Measurements from ENCODE around the gene MICALL1.

MICALL1 gene

GRCh38 chr22:37894939-37895670, 11.0 kb upstream of the MICALL1 start:
- Histone ChIP-seq H3K27me3 (ENCODE audit: insufficient read depth, low read length) (no peaks in the 10 kb centered on the region), H3K4me3 (ENCODE audit: low read length) (no peak overlapping the region), H3K9me3 (ENCODE audit: low read length) (no peaks in the 10 kb centered on the region), H3K36me3 (ENCODE audit: insufficient read depth, low read length) (peaks cover 20% of the 10 kb centered on the region), H3K4me1 (ENCODE audit: insufficient read depth, low read length) (peaks cover 14% of the 10 kb centered on the region), H2AFZ (ENCODE audit: low read depth, low read length) (no peak overlapping the region)

- Histone ChIP-seq H3K27me3 (ENCODE audit: insufficient read depth, low read length) (no peaks in the 10 kb centered on the region), H3K9me3 (ENCODE audit: low read length) (no peaks in the 10 kb centered on the region), H3K4me3 (ENCODE audit: low read length) (no peak overlapping the region), H3K4me1 (ENCODE audit: insufficient read depth, low read length) (peaks cover 14% of the 10 kb centered on the region), H3K36me3 (ENCODE audit: insufficient read depth, low read length) (peaks cover 14% of the 10 kb centered on the region), H2AFZ (ENCODE audit: low read depth, low read length) (no peak overlapping the region)
These were observed 9.9 kb upstream of the MICALL1 start for GRCh38 chr22:37896181-37896592.

- Histone ChIP-seq H3K4me3 (ENCODE audit: low read length) (no peak overlapping the region), H3K36me3 (ENCODE audit: insufficient read depth, low read length) (peaks cover 9% of the 10 kb centered on the region), H3K9me3 (ENCODE audit: low read length) (no peaks in the 10 kb centered on the region), H3K4me1 (ENCODE audit: insufficient read depth, low read length) (peaks cover 14% of the 10 kb centered on the region), H2AFZ (ENCODE audit: low read depth, low read length) (no peak overlapping the region), H3K27me3 (ENCODE audit: insufficient read depth, low read length) (no peaks in the 10 kb centered on the region)
These were observed 9.2 kb upstream of the MICALL1 start for GRCh38 chr22:37896939-37897338.

GRCh38 chr22:37897807-37898206, 8.3 kb upstream of the MICALL1 start:
- Histone ChIP-seq H3K27me3 (ENCODE audit: insufficient read depth, low read length) (no peaks in the 10 kb centered on the region), H3K4me3 (ENCODE audit: low read length) (no peak overlapping the region), H3K9me3 (ENCODE audit: low read length) (no peaks in the 10 kb centered on the region), H3K36me3 (ENCODE audit: insufficient read depth, low read length) (peaks cover 2% of the 10 kb centered on the region), H2AFZ (ENCODE audit: low read depth, low read length) (no peak overlapping the region), H3K4me1 (ENCODE audit: insufficient read depth, low read length) (peaks cover 14% of the 10 kb centered on the region)

- no peaks in the 10 kb centered on the region for H3K27me3 ChIP-seq (ENCODE audit: insufficient read depth, low read length)
- no peak overlapping the region for H2AFZ ChIP-seq (ENCODE audit: low read depth, low read length)
- H3K36me3 ChIP-seq (ENCODE audit: insufficient read depth, low read length): no peaks in the 10 kb centered on the region
- H3K4me1 ChIP-seq (ENCODE audit: insufficient read depth, low read length): peaks cover 14% of the 10 kb centered on the region
- no peaks in the 10 kb centered on the region for H3K9me3 ChIP-seq (ENCODE audit: low read length)
- no peak overlapping the region for H3K4me3 ChIP-seq (ENCODE audit: low read length)
These were observed 7.5 kb upstream of the MICALL1 start for GRCh38 chr22:37898441-37899181.

GRCh38 chr22:37904572-37905533, 1.2 kb upstream of the MICALL1 start:
- Histone ChIP-seq H3K36me3 (ENCODE audit: insufficient read depth, low read length) (no peaks in the 10 kb centered on the region), H2AFZ (ENCODE audit: low read depth, low read length) (no peak overlapping the region), H3K4me1 (ENCODE audit: insufficient read depth, low read length) (peaks cover 15% of the 10 kb centered on the region), H3K27me3 (ENCODE audit: insufficient read depth, low read length) (no peaks in the 10 kb centered on the region), H3K9me3 (ENCODE audit: low read length) (no peaks in the 10 kb centered on the region), H3K4me3 (ENCODE audit: low read length) (no peak overlapping the region)

GRCh38 chr22:37906364-37907008, 389 bp downstream of the MICALL1 start:
- Histone ChIP-seq H3K4me1 (ENCODE audit: insufficient read depth, low read length) (peaks cover 31% of the 10 kb centered on the region), H3K36me3 (ENCODE audit: insufficient read depth, low read length) (no peaks in the 10 kb centered on the region), H2AFZ (ENCODE audit: low read depth, low read length) (peak overlapping the region; percentile 31), H3K27me3 (ENCODE audit: insufficient read depth, low read length) (no peaks in the 10 kb centered on the region), H3K4me3 (ENCODE audit: low read length) (peak overlapping the region; percentile 75), H3K9me3 (ENCODE audit: low read length) (no peaks in the 10 kb centered on the region)

GRCh38 chr22:37907036-37907954, 1.2 kb downstream of the MICALL1 start:
- no peaks in the 10 kb centered on the region for H3K9me3 ChIP-seq (ENCODE audit: low read length)
- H3K27me3 ChIP-seq (ENCODE audit: insufficient read depth, low read length): no peaks in the 10 kb centered on the region
- no peaks in the 10 kb centered on the region for H3K36me3 ChIP-seq (ENCODE audit: insufficient read depth, low read length)
- H3K4me3 ChIP-seq (ENCODE audit: low read length): peak overlapping the region; percentile 75
- no peak overlapping the region for H2AFZ ChIP-seq (ENCODE audit: low read depth, low read length)
- H3K4me1 ChIP-seq (ENCODE audit: insufficient read depth, low read length): peaks cover 33% of the 10 kb centered on the region

- no peaks in the 10 kb centered on the region for H3K9me3 ChIP-seq (ENCODE audit: low read length)
- H3K4me3 ChIP-seq (ENCODE audit: low read length): no peak overlapping the region
- peaks cover 9% of the 10 kb centered on the region for H3K36me3 ChIP-seq (ENCODE audit: insufficient read depth, low read length)
- H3K4me1 ChIP-seq (ENCODE audit: insufficient read depth, low read length): peaks cover 33% of the 10 kb centered on the region
- H2AFZ ChIP-seq (ENCODE audit: low read depth, low read length): no peak overlapping the region
- H3K27me3 ChIP-seq (ENCODE audit: insufficient read depth, low read length): no peaks in the 10 kb centered on the region
These were observed 3.7 kb downstream of the MICALL1 start for GRCh38 chr22:37909766-37910165.

- Histone ChIP-seq H3K4me3 (ENCODE audit: low read length) (no peak overlapping the region), H2AFZ (ENCODE audit: low read depth, low read length) (no peak overlapping the region), H3K4me1 (ENCODE audit: insufficient read depth, low read length) (peaks cover 33% of the 10 kb centered on the region), H3K36me3 (ENCODE audit: insufficient read depth, low read length) (peaks cover 12% of the 10 kb centered on the region), H3K9me3 (ENCODE audit: low read length) (no peaks in the 10 kb centered on the region), H3K27me3 (ENCODE audit: insufficient read depth, low read length) (no peaks in the 10 kb centered on the region)
These were observed 5.0 kb downstream of the MICALL1 start for GRCh38 chr22:37910890-37911672.

GRCh38 chr22:37911697-37912096, 5.6 kb downstream of the MICALL1 start:
- peaks cover 18% of the 10 kb centered on the region for H3K36me3 ChIP-seq (ENCODE audit: insufficient read depth, low read length)
- H3K4me3 ChIP-seq (ENCODE audit: low read length): no peak overlapping the region
- peaks cover 32% of the 10 kb centered on the region for H3K4me1 ChIP-seq (ENCODE audit: insufficient read depth, low read length)
- no peak overlapping the region for H2AFZ ChIP-seq (ENCODE audit: low read depth, low read length)
- H3K9me3 ChIP-seq (ENCODE audit: low read length): no peaks in the 10 kb centered on the region
- no peaks in the 10 kb centered on the region for H3K27me3 ChIP-seq (ENCODE audit: insufficient read depth, low read length)

Measured in neuron (in vitro differentiated cells).